CD4-positive, alpha-beta T cell (primary cell): ENCODE data around the gene SOX5. TPM values are rescaled to one million over a fixed set of nuclear protein-coding genes. Genes with fewer than 3 reads are reported as not detected.

Experiments used
- ATAC-seq: fragments of 200-7000 bp; cut with Tn5 transposase; one replicate; pipeline ENCODE4 v1.10.0; 2022; ENCODE audit warnings: mild to moderate bottlenecking; ENCODE audit not compliant: poor library complexity
- CTCF ChIA-PET: fragments of 350-600 bp; sonication (Branson Sonifier 250); formaldehyde crosslinking; loops from one replicate; lab custom pipeline; 2021; ENCODE audit warnings: antibody characterized with exemption, inconsistent platforms; lab: Charles Lee
- POLR2A ChIA-PET: fragments of 350-600 bp; sonication (Branson Sonifier 250); formaldehyde crosslinking; loops from one replicate; lab custom pipeline; 2021; ENCODE audit warnings: antibody characterized with exemption, inconsistent platforms; lab: Charles Lee
- DNase-seq, 14 experiments: peaks; one replicate each; pipeline ENCODE4 v3.0.0-alpha.2; 2013 to 2020; ENCODE audit warnings: mixed read lengths in 2 of 14
- H3K27ac ChIP-seq, 2 donors: one replicate each; pipeline versions ENCODE4 v1.5.1 to v1.7.0; 2013; ENCODE audit warnings: low read length in 2 of 2, low read depth in 1 of 2, mild to moderate bottlenecking in 1 of 2
- H3K27me3 ChIP-seq, 2 experiments: 1 replicate in 1 of 2; 2 replicates in 1 of 2; pipeline versions ENCODE4 v1.6.1 to v1.7.0; 2013; ENCODE audit warnings: low read length in 2 of 2, control low read depth in 1 of 2, mild to moderate bottlenecking in 1 of 2, moderate library complexity in 1 of 2; ENCODE audit not compliant: insufficient read depth in 2 of 2, control insufficient read depth in 1 of 2
- H3K36me3 ChIP-seq: one replicate; pipeline ENCODE4 v1.6.1; 2013; ENCODE audit warnings: low read length, control low read depth; ENCODE audit not compliant: insufficient read depth
- H3K4me1 ChIP-seq: one replicate; pipeline ENCODE4 v1.6.1; 2013; ENCODE audit warnings: low read length, control low read depth; ENCODE audit not compliant: insufficient read depth
- H3K4me3 ChIP-seq: one replicate; pipeline ENCODE4 v1.5.1; 2013; ENCODE audit warnings: mild to moderate bottlenecking, low read length, moderate library complexity
- H3K9me3 ChIP-seq, 2 experiments: 1 replicate in 1 of 2; 2 replicates in 1 of 2; pipeline versions ENCODE4 v1.6.1 to v1.7.0; 2013; ENCODE audit warnings: low read length in 2 of 2, mild to moderate bottlenecking in 2 of 2, control low read depth in 1 of 2, moderate library complexity in 1 of 2; ENCODE audit not compliant: control insufficient read depth in 1 of 2, insufficient read depth in 1 of 2
- H3K27ac Mint-ChIP-seq: one replicate; pipeline ENCODE4 v1.8.0; 2020; ENCODE audit warnings: mixed read lengths
- H3K27me3 Mint-ChIP-seq: one replicate; pipeline ENCODE4 v1.8.0; 2021; ENCODE audit warnings: mixed read lengths
- H3K36me3 Mint-ChIP-seq: one replicate; pipeline ENCODE4 v1.8.0; 2021; ENCODE audit warnings: low read depth, mixed read lengths
- H3K4me1 Mint-ChIP-seq: one replicate; pipeline ENCODE4 v1.8.0; 2021; ENCODE audit warnings: low read depth, mixed read lengths
- H3K4me3 Mint-ChIP-seq: one replicate; pipeline ENCODE4 v1.8.0; 2020; ENCODE audit warnings: mild to moderate bottlenecking, mixed read lengths
- H3K9me3 Mint-ChIP-seq: one replicate; pipeline ENCODE4 v1.8.0; 2020; ENCODE audit warnings: mixed read lengths
- intact Hi-C, 2 experiments: fragments of 100-400 bp; cut with DNase I in 1 of 2; cut with micrococcal nuclease in 1 of 2; formaldehyde crosslinking; loops; one replicate each; pipeline versions ENCODE4 v1.15.1 to v1.9.0; 2023 to 2025; cut with DNase I, micrococcal nuclease
- total RNA-seq, 174 experiments: library from RNA in 2 of 174; stranded (reverse) in 2 of 174; gene quantifications; one replicate each; pipeline ENCODE4 v1.2.3 and lab custom pipeline; 2021 to 2026
- TF ChIP-seq, protein P1 (sequence below): fragments of 200-600 bp; IDR thresholded peaks from one replicate; pipeline ENCODE4 v1.8.0; 2022; ENCODE audit warnings: antibody characterized with exemption, mild to moderate bottlenecking

Gene SOX5
- total RNA-seq, 2 experiments from 2014 or later = not detected

GRCh38 chr12:23817345-23817744 lies 132.1 kb downstream of the SOX5 start:
- Mint-ChIP-seq H3K27ac (no peak overlapping the region), H3K9me3 (no peaks in the 10 kb centered on the region), H3K27me3 (no peaks in the 10 kb centered on the region), H3K36me3 (no peaks in the 10 kb centered on the region), H3K4me3 (no peak overlapping the region), H3K4me1 (no peaks in the 10 kb centered on the region)
- intact Hi-C loops = no loop called here
- Histone ChIP-seq H3K9me3 (peaks cover 0 to 5% of the 10 kb centered on the region in 2 experiments), H3K27ac (no peak overlapping the region), H3K4me1 (no peaks in the 10 kb centered on the region), H3K4me3 (no peak overlapping the region), H3K27me3 (no peaks in the 10 kb centered on the region), H3K36me3 (no peaks in the 10 kb centered on the region)
- ChIA-PET POLR2A (no interaction called here), CTCF (no interaction called here)
- TF ChIP-seq, protein P1, sequence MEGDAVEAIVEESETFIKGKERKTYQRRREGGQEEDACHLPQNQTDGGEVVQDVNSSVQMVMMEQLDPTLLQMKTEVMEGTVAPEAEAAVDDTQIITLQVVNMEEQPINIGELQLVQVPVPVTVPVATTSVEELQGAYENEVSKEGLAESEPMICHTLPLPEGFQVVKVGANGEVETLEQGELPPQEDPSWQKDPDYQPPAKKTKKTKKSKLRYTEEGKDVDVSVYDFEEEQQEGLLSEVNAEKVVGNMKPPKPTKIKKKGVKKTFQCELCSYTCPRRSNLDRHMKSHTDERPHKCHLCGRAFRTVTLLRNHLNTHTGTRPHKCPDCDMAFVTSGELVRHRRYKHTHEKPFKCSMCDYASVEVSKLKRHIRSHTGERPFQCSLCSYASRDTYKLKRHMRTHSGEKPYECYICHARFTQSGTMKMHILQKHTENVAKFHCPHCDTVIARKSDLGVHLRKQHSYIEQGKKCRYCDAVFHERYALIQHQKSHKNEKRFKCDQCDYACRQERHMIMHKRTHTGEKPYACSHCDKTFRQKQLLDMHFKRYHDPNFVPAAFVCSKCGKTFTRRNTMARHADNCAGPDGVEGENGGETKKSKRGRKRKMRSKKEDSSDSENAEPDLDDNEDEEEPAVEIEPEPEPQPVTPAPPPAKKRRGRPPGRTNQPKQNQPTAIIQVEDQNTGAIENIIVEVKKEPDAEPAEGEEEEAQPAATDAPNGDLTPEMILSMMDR = no peak
- no peak for ATAC-seq
- DNase-seq = no peak

GRCh38 chr12:23816394-23816851 lies 133.0 kb downstream of the SOX5 start:
- H3K4me1 ChIP-seq = no peaks in the 10 kb centered on the region
- POLR2A ChIA-PET = no interaction called here
- Mint-ChIP-seq H3K27ac (no peak overlapping the region), H3K4me1 (no peaks in the 10 kb centered on the region), H3K9me3 (no peaks in the 10 kb centered on the region), H3K36me3 (no peaks in the 10 kb centered on the region), H3K27me3 (no peaks in the 10 kb centered on the region), H3K4me3 (no peak overlapping the region)
- CTCF ChIA-PET = no interaction called here
- ATAC-seq = no peak
- H3K4me3 ChIP-seq = no peak overlapping the region
- H3K9me3 ChIP-seq = peaks cover 0 to 5% of the 10 kb centered on the region in 2 experiments
- H3K36me3 ChIP-seq = no peaks in the 10 kb centered on the region
- H3K27me3 ChIP-seq = no peaks in the 10 kb centered on the region
- no peak overlapping the region for H3K27ac ChIP-seq
- TF ChIP-seq, protein P1 = no peak
- no peak for DNase-seq
- intact Hi-C loops = no loop called here

DNA sequence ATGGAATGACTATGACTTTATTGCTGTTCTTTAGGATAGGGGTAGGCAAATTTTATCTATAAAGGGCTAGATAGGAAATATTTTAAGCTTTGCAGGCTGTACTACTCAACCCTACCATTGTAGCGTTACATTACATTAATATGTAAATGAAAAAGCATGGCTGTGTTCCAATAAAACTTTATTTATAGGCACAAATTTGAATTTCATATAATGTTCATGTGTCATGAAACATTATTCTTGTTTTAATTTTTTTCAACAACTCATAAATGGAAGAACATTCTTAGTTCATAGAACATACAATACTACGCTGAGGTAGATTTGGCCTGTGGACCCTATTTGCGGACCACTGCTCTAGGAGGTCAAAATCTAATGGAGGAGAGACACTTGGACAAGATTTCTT lies 133.7 kb downstream of the SOX5 start:
- CTCF ChIA-PET = no interaction called here
- POLR2A ChIA-PET = no interaction called here
- no peaks in the 10 kb centered on the region for H3K4me1 Mint-ChIP-seq

More for the DNA sequence above, 133.7 kb downstream of the SOX5 start:
- Mint-ChIP-seq H3K27ac (no peak overlapping the region), H3K9me3 (no peaks in the 10 kb centered on the region), H3K27me3 (no peaks in the 10 kb centered on the region), H3K36me3 (no peaks in the 10 kb centered on the region), H3K4me3 (no peak overlapping the region)
- H3K36me3 ChIP-seq = no peaks in the 10 kb centered on the region
- ATAC-seq = no peak
- no peak overlapping the region for H3K4me3 ChIP-seq
- H3K4me1 ChIP-seq = no peaks in the 10 kb centered on the region
- intact Hi-C loops = no loop called here
- H3K27ac ChIP-seq = no peak overlapping the region
- H3K27me3 ChIP-seq = no peaks in the 10 kb centered on the region
- H3K9me3 ChIP-seq = peaks cover 0 to 5% of the 10 kb centered on the region in 2 experiments
- no peak for DNase-seq
- TF ChIP-seq, protein P1 = no peak
